ENCODE results near the gene GALNT2.

Gene GALNT2

GRCh38 chr1:230066466-230067404 is at the start of gene GALNT2:
Gene GALNT2, plus strand, starts transcription at chr1:230067238. Its CDS starts 43 bp downstream, at chr1:230067281.
- DNase-seq, result peak; percentile 85

GRCh38 chr1:230020451-230020850 is 46.6 kb upstream of the GALNT2 start:
- DNase-seq, result no peak

GRCh38 chr1:230022666-230023380 is 44.2 kb upstream of the GALNT2 start:
- DNase-seq, result no peak

GRCh38 chr1:230025686-230026085 is 41.4 kb upstream of the GALNT2 start:
- no peak for DNase-seq

- no peak for DNase-seq
Measured at GRCh38 chr1:230026139-230026538, 40.9 kb upstream of the GALNT2 start.

GRCh38 chr1:230026572-230026971 is 40.5 kb upstream of the GALNT2 start:
- DNase-seq, result no peak

GRCh38 chr1:230028602-230029223 is 38.3 kb upstream of the GALNT2 start:
- no peak for DNase-seq

- no peak for DNase-seq
Measured at GRCh38 chr1:230029244-230029941, 37.6 kb upstream of the GALNT2 start.

- DNase-seq, result no peak
Measured at GRCh38 chr1:230030122-230030821, 36.8 kb upstream of the GALNT2 start.

- DNase-seq, result no peak
Measured at GRCh38 chr1:230031131-230031530, 35.9 kb upstream of the GALNT2 start.

GRCh38 chr1:230032516-230033281 is 34.3 kb upstream of the GALNT2 start:
- DNase-seq, result no peak

- DNase-seq, result no peak
Measured at GRCh38 chr1:230037261-230037660, 29.8 kb upstream of the GALNT2 start.

GRCh38 chr1:230040440-230040839 is 26.6 kb upstream of the GALNT2 start:
- no peak for DNase-seq

GRCh38 chr1:230043081-230043480 is 24.0 kb upstream of the GALNT2 start:
- DNase-seq, result no peak

- no peak for DNase-seq
Measured at GRCh38 chr1:230044729-230045128, 22.3 kb upstream of the GALNT2 start.

- no peak for DNase-seq
Measured at GRCh38 chr1:230047114-230047865, 19.7 kb upstream of the GALNT2 start.

GRCh38 chr1:230048322-230048721 is 18.7 kb upstream of the GALNT2 start:
- DNase-seq, result no peak

- DNase-seq, result no peak
Measured at GRCh38 chr1:230048922-230049321, 18.1 kb upstream of the GALNT2 start.

GRCh38 chr1:230049731-230050130 is 17.3 kb upstream of the GALNT2 start:
- no peak for DNase-seq

GRCh38 chr1:230050973-230051735 is 15.9 kb upstream of the GALNT2 start:
- DNase-seq, result no peak

All from activated gamma-delta T cell treated with Interleukin-2 at 50 U/mL for 16 hours (primary cell).